GM06990 (cell line): ENCODE measurements around the gene VSTM4.

Experiments
- DNase-seq: peaks from one replicate; pipeline ENCODE4 v3.0.0-alpha.2; 2011; ENCODE audit not compliant: insufficient read length; ENCODE audit errors: extremely low read depth
- H3K27me3 ChIP-seq: replicated peaks from 2 replicates; pipeline ENCODE4 v1.6.0; 2011; ENCODE audit warnings: low read length; ENCODE audit not compliant: control insufficient read depth, insufficient read depth
- H3K36me3 ChIP-seq: 2 replicates; pipeline ENCODE4 v1.5.1; 2011; ENCODE audit warnings: low read length; ENCODE audit not compliant: control insufficient read depth, insufficient read depth
- H3K4me3 ChIP-seq: replicated peaks from 2 replicates; pipeline ENCODE4 v1.5.1; 2011; ENCODE audit warnings: low read depth, mild to moderate bottlenecking, control low read depth, low read length
- TF ChIP-seq, protein P1 (sequence below): IDR thresholded peaks from 2 replicates; pipeline ENCODE4 v1.5.1; 2011; ENCODE audit warnings: low read length, control low read depth, mild to moderate bottlenecking, inconsistent platforms; ENCODE audit not compliant: insufficient read depth, poor library complexity, severe bottlenecking

Gene VSTM4

DNA sequence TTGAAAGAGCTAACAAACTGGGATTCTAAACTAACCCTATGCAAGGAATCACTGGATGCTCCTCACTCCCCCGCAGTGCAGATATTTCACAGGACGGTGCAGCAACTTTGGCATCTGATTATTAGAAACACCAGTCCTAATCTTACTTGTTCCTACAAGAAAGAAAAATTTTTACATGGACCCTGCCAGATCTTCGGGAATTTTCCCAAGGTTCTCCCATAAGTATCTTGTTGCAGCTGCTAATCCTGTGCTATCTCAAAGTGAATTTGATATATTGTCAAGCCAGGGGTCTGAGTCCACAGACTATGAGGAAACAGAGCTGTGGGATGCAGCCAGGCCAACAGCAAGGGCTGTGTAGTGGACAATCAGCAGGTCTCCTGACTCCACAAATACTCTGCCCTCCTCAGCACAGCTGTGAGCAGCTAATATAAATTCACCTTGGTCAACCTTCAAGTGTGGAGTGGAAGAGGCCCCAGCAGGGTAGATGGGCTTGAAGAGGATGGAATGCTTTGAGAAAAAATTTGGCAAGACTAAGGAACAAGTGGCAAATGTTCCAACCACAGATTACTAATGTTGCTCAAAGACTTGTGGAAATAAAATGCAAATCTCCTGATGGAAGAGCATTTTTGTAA lies 25.6 kb downstream of the VSTM4 start:
- TF ChIP-seq, protein P1, sequence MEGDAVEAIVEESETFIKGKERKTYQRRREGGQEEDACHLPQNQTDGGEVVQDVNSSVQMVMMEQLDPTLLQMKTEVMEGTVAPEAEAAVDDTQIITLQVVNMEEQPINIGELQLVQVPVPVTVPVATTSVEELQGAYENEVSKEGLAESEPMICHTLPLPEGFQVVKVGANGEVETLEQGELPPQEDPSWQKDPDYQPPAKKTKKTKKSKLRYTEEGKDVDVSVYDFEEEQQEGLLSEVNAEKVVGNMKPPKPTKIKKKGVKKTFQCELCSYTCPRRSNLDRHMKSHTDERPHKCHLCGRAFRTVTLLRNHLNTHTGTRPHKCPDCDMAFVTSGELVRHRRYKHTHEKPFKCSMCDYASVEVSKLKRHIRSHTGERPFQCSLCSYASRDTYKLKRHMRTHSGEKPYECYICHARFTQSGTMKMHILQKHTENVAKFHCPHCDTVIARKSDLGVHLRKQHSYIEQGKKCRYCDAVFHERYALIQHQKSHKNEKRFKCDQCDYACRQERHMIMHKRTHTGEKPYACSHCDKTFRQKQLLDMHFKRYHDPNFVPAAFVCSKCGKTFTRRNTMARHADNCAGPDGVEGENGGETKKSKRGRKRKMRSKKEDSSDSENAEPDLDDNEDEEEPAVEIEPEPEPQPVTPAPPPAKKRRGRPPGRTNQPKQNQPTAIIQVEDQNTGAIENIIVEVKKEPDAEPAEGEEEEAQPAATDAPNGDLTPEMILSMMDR: no peak
- H3K4me3 ChIP-seq: no peak overlapping the region
- no peak for DNase-seq
- H3K36me3 ChIP-seq: no peaks in the 10 kb centered on the region
- no peaks in the 10 kb centered on the region; the same call in 1 of the 2 replicates for H3K27me3 ChIP-seq

DNA sequence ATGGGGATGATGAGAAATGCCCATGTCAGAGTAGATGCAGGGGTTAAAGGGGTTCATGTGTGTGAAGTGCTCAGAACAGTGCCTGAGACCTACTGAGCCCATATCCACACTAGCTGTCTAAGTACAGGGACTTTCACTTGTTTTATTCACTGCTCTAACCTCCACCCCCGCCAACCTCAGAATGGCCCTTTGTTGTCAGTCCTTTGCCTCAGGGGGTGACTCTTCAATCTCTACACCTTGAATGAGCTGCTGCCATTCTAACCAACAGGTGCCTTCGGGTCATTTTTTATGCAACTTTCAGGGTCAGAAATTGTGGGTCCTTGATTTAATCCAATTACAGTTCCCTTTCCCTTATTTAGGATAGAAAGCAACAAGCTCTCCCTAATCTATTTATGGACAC lies 26.2 kb downstream of the VSTM4 start:
- Histone ChIP-seq H3K4me3 (no peak overlapping the region), H3K27me3 (no peaks in the 10 kb centered on the region; the same call in 1 of the 2 replicates), H3K36me3 (no peaks in the 10 kb centered on the region)
- TF ChIP-seq, protein P1: no peak
- DNase-seq: no peak

DNA sequence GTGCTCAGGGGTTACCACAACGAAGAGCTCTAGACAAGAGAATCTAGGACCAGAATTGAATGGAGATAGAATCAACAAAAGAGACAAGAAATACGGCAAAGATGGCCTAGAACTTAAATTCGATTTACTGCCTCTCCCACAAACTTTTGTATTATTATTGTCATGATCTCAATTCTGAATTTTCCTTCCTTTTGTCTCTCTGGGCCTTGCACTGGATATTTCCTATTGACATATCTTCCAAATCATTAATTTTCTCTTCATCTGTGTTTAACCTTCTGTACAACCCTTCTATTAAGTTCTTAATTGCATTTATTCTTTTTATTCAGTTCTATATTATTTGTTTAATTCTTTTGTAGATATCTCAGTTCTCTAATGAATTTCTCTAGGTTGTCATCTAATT lies 28.4 kb downstream of the VSTM4 start:
- TF ChIP-seq, protein P1: no peak
- DNase-seq: no peak
- Histone ChIP-seq H3K36me3 (no peaks in the 10 kb centered on the region), H3K4me3 (no peak overlapping the region), H3K27me3 (no peaks in the 10 kb centered on the region; the same call in 1 of the 2 replicates)

DNA sequence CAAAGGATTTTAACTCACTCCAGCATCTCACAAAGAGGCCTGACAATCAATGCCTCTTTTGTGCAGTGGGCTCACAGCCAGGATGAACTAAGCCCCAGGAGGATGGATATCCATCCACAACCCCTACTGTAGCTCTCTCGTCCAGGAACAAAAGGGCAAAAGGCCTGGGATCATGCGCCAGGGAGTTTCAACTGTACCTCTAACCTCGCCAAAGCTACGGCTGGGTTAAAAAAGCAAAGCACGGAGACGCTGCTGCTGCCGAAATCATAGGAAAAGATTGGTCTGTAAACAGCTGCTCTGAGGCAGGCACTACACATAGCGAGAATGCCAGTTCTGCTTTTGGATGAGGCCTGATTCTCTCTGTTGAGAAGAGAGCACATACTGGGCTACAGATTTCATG lies 32.1 kb downstream of the VSTM4 start:
- no peak for DNase-seq
- H3K4me3 ChIP-seq: no peak overlapping the region
- no peaks in the 10 kb centered on the region for H3K36me3 ChIP-seq
- H3K27me3 ChIP-seq: no peaks in the 10 kb centered on the region
- TF ChIP-seq, protein P1: no peak

DNA sequence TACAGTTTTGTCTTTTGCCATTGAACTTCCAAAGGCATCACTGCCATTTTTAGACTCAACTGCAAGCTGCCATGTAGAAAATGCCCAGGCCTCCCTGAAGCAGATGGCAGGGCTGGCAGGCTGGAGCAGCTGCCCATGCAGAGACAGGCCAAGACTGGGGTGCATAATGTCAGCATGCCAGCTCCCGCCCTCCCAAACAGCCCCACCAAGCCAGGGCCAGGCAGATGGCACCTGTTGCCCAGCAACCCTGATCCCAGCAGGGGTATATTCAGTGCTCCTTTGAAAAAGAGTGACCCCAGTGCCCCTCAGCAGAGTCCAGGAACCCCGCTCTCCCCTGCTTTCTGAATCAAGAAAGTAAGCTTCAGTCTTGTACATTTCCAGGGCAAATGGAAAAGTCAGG lies 32.6 kb downstream of the VSTM4 start:
- Histone ChIP-seq H3K4me3 (no peak overlapping the region), H3K36me3 (no peaks in the 10 kb centered on the region), H3K27me3 (no peaks in the 10 kb centered on the region)
- DNase-seq: no peak
- TF ChIP-seq, protein P1: no peak
